ENCODE results near the gene RUNX2.

The RUNX2 gene

GRCh38 chr6:45650524-45651135 is 322.5 kb downstream of the RUNX2 start:
- Mint-ChIP-seq H3K4me1 (ENCODE audit: low read depth) (peaks cover 12% of the 10 kb centered on the region), H3K36me3 (ENCODE audit: low read depth) (no peaks in the 10 kb centered on the region), H3K4me3 (no peak overlapping the region), H3K27me3 (ENCODE audit: low read depth) (peaks cover 3% of the 10 kb centered on the region), H3K27ac (no peak overlapping the region), H3K9me3 (no peaks in the 10 kb centered on the region)

GRCh38 chr6:45651301-45651700 is 323.2 kb downstream of the RUNX2 start:
- H3K27ac Mint-ChIP-seq, result no peak overlapping the region
- no peaks in the 10 kb centered on the region for H3K36me3 Mint-ChIP-seq (ENCODE audit: low read depth)
- H3K27me3 Mint-ChIP-seq (ENCODE audit: low read depth), result peaks cover 3% of the 10 kb centered on the region
- H3K4me3 Mint-ChIP-seq, result no peak overlapping the region
- peaks cover 12% of the 10 kb centered on the region for H3K4me1 Mint-ChIP-seq (ENCODE audit: low read depth)
- no peaks in the 10 kb centered on the region for H3K9me3 Mint-ChIP-seq

GRCh38 chr6:45652416-45652815 is 324.3 kb downstream of the RUNX2 start:
- Mint-ChIP-seq H3K4me1 (ENCODE audit: low read depth) (peaks cover 12% of the 10 kb centered on the region), H3K9me3 (peaks cover 7% of the 10 kb centered on the region), H3K4me3 (no peak overlapping the region), H3K27ac (no peak overlapping the region), H3K36me3 (ENCODE audit: low read depth) (peaks cover 2% of the 10 kb centered on the region), H3K27me3 (ENCODE audit: low read depth) (peaks cover 7% of the 10 kb centered on the region)

- Mint-ChIP-seq H3K4me3 (no peak overlapping the region), H3K27ac (no peak overlapping the region), H3K4me1 (ENCODE audit: low read depth) (peaks cover 11% of the 10 kb centered on the region), H3K9me3 (peaks cover 7% of the 10 kb centered on the region), H3K36me3 (ENCODE audit: low read depth) (peaks cover 2% of the 10 kb centered on the region), H3K27me3 (ENCODE audit: low read depth) (peaks cover 8% of the 10 kb centered on the region)
Measured at GRCh38 chr6:45653117-45653883, 325.2 kb downstream of the RUNX2 start.

GRCh38 chr6:45654673-45655072 is 326.5 kb downstream of the RUNX2 start:
- no peak overlapping the region for H3K27ac Mint-ChIP-seq
- H3K4me1 Mint-ChIP-seq (ENCODE audit: low read depth), result peaks cover 18% of the 10 kb centered on the region

GRCh38 chr6:45655745-45656476 is 327.8 kb downstream of the RUNX2 start:
- H3K27me3 Mint-ChIP-seq (ENCODE audit: low read depth), result peaks cover 8% of the 10 kb centered on the region

More at GRCh38 chr6:45654673-45655072, 326.5 kb downstream of the RUNX2 start:
- no peak overlapping the region for H3K4me3 Mint-ChIP-seq
- peaks cover 8% of the 10 kb centered on the region for H3K27me3 Mint-ChIP-seq (ENCODE audit: low read depth)
- peaks cover 2% of the 10 kb centered on the region for H3K36me3 Mint-ChIP-seq (ENCODE audit: low read depth)
- H3K9me3 Mint-ChIP-seq, result peaks cover 7% of the 10 kb centered on the region

GRCh38 chr6:45657226-45657625 is 329.1 kb downstream of the RUNX2 start:
- peaks cover 8% of the 10 kb centered on the region for H3K27me3 Mint-ChIP-seq (ENCODE audit: low read depth)
- H3K4me3 Mint-ChIP-seq, result no peak overlapping the region
- peaks cover 18% of the 10 kb centered on the region for H3K4me1 Mint-ChIP-seq (ENCODE audit: low read depth)
- no peak overlapping the region for H3K27ac Mint-ChIP-seq
- peaks cover 7% of the 10 kb centered on the region for H3K9me3 Mint-ChIP-seq
- H3K36me3 Mint-ChIP-seq (ENCODE audit: low read depth), result peaks cover 2% of the 10 kb centered on the region

More at GRCh38 chr6:45655745-45656476, 327.8 kb downstream of the RUNX2 start:
- Mint-ChIP-seq H3K9me3 (peaks cover 7% of the 10 kb centered on the region), H3K27ac (no peak overlapping the region), H3K4me3 (no peak overlapping the region), H3K4me1 (ENCODE audit: low read depth) (peaks cover 18% of the 10 kb centered on the region), H3K36me3 (ENCODE audit: low read depth) (peaks cover 2% of the 10 kb centered on the region)

- Mint-ChIP-seq H3K27me3 (ENCODE audit: low read depth) (peaks cover 13% of the 10 kb centered on the region), H3K9me3 (peaks cover 7% of the 10 kb centered on the region), H3K4me1 (ENCODE audit: low read depth) (peaks cover 18% of the 10 kb centered on the region), H3K27ac (no peak overlapping the region), H3K36me3 (ENCODE audit: low read depth) (peaks cover 2% of the 10 kb centered on the region), H3K4me3 (no peak overlapping the region)
Measured at GRCh38 chr6:45658400-45658799, 330.3 kb downstream of the RUNX2 start.

GRCh38 chr6:45658958-45659357 is 330.8 kb downstream of the RUNX2 start:
- H3K4me3 Mint-ChIP-seq, result no peak overlapping the region
- H3K27ac Mint-ChIP-seq, result no peak overlapping the region
- H3K4me1 Mint-ChIP-seq (ENCODE audit: low read depth), result peaks cover 20% of the 10 kb centered on the region
- H3K9me3 Mint-ChIP-seq, result peaks cover 7% of the 10 kb centered on the region
- peaks cover 17% of the 10 kb centered on the region for H3K27me3 Mint-ChIP-seq (ENCODE audit: low read depth)
- H3K36me3 Mint-ChIP-seq (ENCODE audit: low read depth), result peaks cover 3% of the 10 kb centered on the region

- Mint-ChIP-seq H3K27ac (no peak overlapping the region), H3K4me1 (ENCODE audit: low read depth) (peaks cover 40% of the 10 kb centered on the region), H3K9me3 (peaks cover 4% of the 10 kb centered on the region), H3K4me3 (no peak overlapping the region), H3K27me3 (ENCODE audit: low read depth) (peaks cover 25% of the 10 kb centered on the region), H3K36me3 (ENCODE audit: low read depth) (peaks cover 3% of the 10 kb centered on the region)
Measured at GRCh38 chr6:45661661-45662060, 333.5 kb downstream of the RUNX2 start.

- H3K4me3 Mint-ChIP-seq, result peak overlapping the region; percentile 22
- peaks cover 20% of the 10 kb centered on the region for H3K27me3 Mint-ChIP-seq (ENCODE audit: low read depth)
- no peak overlapping the region for H3K27ac Mint-ChIP-seq
- peaks cover 2% of the 10 kb centered on the region for H3K36me3 Mint-ChIP-seq (ENCODE audit: low read depth)
- peaks cover 38% of the 10 kb centered on the region for H3K4me1 Mint-ChIP-seq (ENCODE audit: low read depth)
- no peaks in the 10 kb centered on the region for H3K9me3 Mint-ChIP-seq
Measured at GRCh38 chr6:45663251-45664221, 335.4 kb downstream of the RUNX2 start.

- no peak overlapping the region for H3K4me3 Mint-ChIP-seq
Measured at GRCh38 chr6:45664707-45665106, 336.6 kb downstream of the RUNX2 start.

GRCh38 chr6:45665859-45666258 is 337.7 kb downstream of the RUNX2 start:
- peaks cover 20% of the 10 kb centered on the region for H3K27me3 Mint-ChIP-seq (ENCODE audit: low read depth)
- no peak overlapping the region for H3K4me3 Mint-ChIP-seq
- no peak overlapping the region for H3K27ac Mint-ChIP-seq
- peaks cover 4% of the 10 kb centered on the region for H3K9me3 Mint-ChIP-seq
- H3K36me3 Mint-ChIP-seq (ENCODE audit: low read depth), result peaks cover 4% of the 10 kb centered on the region
- peaks cover 30% of the 10 kb centered on the region for H3K4me1 Mint-ChIP-seq (ENCODE audit: low read depth)

More at GRCh38 chr6:45664707-45665106, 336.6 kb downstream of the RUNX2 start:
- Mint-ChIP-seq H3K27ac (no peak overlapping the region), H3K27me3 (ENCODE audit: low read depth) (peaks cover 20% of the 10 kb centered on the region), H3K4me1 (ENCODE audit: low read depth) (peaks cover 30% of the 10 kb centered on the region), H3K9me3 (peaks cover under 1% of the 10 kb centered on the region), H3K36me3 (ENCODE audit: low read depth) (peaks cover 2% of the 10 kb centered on the region)

GRCh38 chr6:45666846-45667245 is 338.7 kb downstream of the RUNX2 start:
- Mint-ChIP-seq H3K27me3 (ENCODE audit: low read depth) (peaks cover 20% of the 10 kb centered on the region), H3K4me1 (ENCODE audit: low read depth) (peaks cover 30% of the 10 kb centered on the region), H3K27ac (no peak overlapping the region), H3K36me3 (ENCODE audit: low read depth) (peaks cover 4% of the 10 kb centered on the region), H3K4me3 (no peak overlapping the region), H3K9me3 (peaks cover 4% of the 10 kb centered on the region)
